A673 (cell line): ENCODE data around the gene CEACAM16.
"Not testable (repeated sequence)": the region's sequence is repeated elsewhere in the genome, so short reads cannot be mapped to it uniquely, and the experiment has no call there.

Experiments used
- EZH2 ChIP-seq: fragments of 200-600 bp; sonication (generic); IDR thresholded peaks from 2 replicates; pipeline ENCODE4 v1.6.1; 2017; ENCODE audit warnings: borderline replicate concordance, low read depth, mild to moderate bottlenecking, mixed read lengths, antibody characterized with exemption, low read length; ENCODE audit not compliant: poor library complexity, severe bottlenecking
- TF ChIP-seq, protein P1 (sequence below): fragments of 300-800, 200-600 bp; sonication (generic); conservative IDR thresholded peaks from 2 replicates; pipeline ENCODE4 v1.5.1; 2017; ENCODE audit warnings: low read depth, mild to moderate bottlenecking, antibody characterized with exemption, low read length, moderate library complexity, mixed read lengths

DNA sequence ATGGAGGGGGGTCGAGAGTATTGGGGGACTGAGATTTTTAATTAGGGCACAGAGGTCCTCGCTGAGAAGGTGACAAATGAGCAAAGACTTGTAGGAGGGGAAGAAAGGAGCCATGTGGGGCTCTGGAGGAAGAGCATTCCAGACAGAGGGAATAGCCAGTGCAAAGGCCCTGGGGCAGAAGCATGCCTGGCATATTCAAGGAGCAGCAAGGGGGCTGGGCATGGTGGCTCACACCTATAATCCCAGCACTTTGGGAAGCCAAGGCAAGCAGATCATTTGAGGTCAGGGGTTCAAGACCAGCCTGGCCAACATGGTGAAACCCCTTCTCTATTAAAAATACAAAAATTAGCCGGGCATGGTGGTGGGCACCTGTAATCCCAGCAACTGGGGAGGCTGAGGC is 14.6 kb upstream of the CEACAM16 start:
- TF ChIP-seq, protein P1, sequence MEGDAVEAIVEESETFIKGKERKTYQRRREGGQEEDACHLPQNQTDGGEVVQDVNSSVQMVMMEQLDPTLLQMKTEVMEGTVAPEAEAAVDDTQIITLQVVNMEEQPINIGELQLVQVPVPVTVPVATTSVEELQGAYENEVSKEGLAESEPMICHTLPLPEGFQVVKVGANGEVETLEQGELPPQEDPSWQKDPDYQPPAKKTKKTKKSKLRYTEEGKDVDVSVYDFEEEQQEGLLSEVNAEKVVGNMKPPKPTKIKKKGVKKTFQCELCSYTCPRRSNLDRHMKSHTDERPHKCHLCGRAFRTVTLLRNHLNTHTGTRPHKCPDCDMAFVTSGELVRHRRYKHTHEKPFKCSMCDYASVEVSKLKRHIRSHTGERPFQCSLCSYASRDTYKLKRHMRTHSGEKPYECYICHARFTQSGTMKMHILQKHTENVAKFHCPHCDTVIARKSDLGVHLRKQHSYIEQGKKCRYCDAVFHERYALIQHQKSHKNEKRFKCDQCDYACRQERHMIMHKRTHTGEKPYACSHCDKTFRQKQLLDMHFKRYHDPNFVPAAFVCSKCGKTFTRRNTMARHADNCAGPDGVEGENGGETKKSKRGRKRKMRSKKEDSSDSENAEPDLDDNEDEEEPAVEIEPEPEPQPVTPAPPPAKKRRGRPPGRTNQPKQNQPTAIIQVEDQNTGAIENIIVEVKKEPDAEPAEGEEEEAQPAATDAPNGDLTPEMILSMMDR, result not testable (repeated sequence)
- not testable (repeated sequence) for TF ChIP-seq EZH2
